ENCODE data around the gene ZNF579. TPM values are rescaled to one million over a fixed set of nuclear protein-coding genes. Genes with fewer than 3 reads are reported as not detected.

ZNF579 gene
- total and polyA plus RNA-seq, 2 of the 13 experiments (the other 11 are each of a cell fraction or from before 2014, with no cell fraction given), result 2.1 to 2.9 TPM

- Histone ChIP-seq H3K36me3 (replicated peaks in 1 of 2; ENCODE audit: control insufficient read depth in 1 of 2, insufficient read depth in 2 of 2, low read length in 2 of 2) (peaks cover 2 to 5% of the 10 kb centered on the region in 2 experiments; a peak in 1 of 5 replicates), H3K79me2 (ENCODE audit: insufficient read depth, low read length) (peaks cover 4% of the 10 kb centered on the region), H2AFZ (ENCODE audit: low read length) (no peak overlapping the region), H3K27me3 (ENCODE audit: control insufficient read depth in 1 of 2, insufficient read depth in 2 of 2, low read length in 2 of 2) (no peaks in the 10 kb centered on the region), H4K20me1 (ENCODE audit: insufficient read depth, low read length) (peaks cover 14% of the 10 kb centered on the region; the same call in 1 of the 2 replicates), H3K4me2 (ENCODE audit: low read depth, low read length) (no peak overlapping the region), H3K9me3 (ENCODE audit: low read length) (no peaks in the 10 kb centered on the region), H3K4me3 (replicated peaks in 1 of 3; ENCODE audit: insufficient read depth in 1 of 3, low read depth in 2 of 3, low read length in 3 of 3) (no peak overlapping the region), H3K27ac (ENCODE audit: extremely low read length, insufficient read depth, low read length) (no peak overlapping the region), H3K9ac (ENCODE audit: insufficient read depth, low read depth, low read length) (no peak overlapping the region), H3K4me1 (ENCODE audit: insufficient read depth, low read length) (peaks cover 31% of the 10 kb centered on the region)
- no peak for FAIRE-seq
- BruUV-seq (replicated peaks), result no TSS peak
- TF ChIP-seq POLR2A (IDR thresholded peaks at IDR 0.05; ENCODE audit: insufficient read depth in 1 of 2, low read depth in 2 of 2, low read length in 2 of 2) (0 out of 4 replicates have a peak, but pooled peaks of 1 of the 2 experiments have one; percentile 25), ZNF430 (CRISPR knock-in tag; IDR thresholded peaks at IDR 0.05) (no peak), AGO2 (optimal IDR thresholded peaks at IDR 0.05; ENCODE audit: low read depth, low read length) (peak; percentile 5), ZNF367 (CRISPR knock-in tag; IDR thresholded peaks at IDR 0.05; ENCODE audit: borderline replicate concordance) (no peak), AGO1 (IDR thresholded peaks at IDR 0.05; ENCODE audit: low read depth, low read length, poor library complexity, severe bottlenecking) (peak; percentile 7)
- TF ChIP-seq, protein P1, sequence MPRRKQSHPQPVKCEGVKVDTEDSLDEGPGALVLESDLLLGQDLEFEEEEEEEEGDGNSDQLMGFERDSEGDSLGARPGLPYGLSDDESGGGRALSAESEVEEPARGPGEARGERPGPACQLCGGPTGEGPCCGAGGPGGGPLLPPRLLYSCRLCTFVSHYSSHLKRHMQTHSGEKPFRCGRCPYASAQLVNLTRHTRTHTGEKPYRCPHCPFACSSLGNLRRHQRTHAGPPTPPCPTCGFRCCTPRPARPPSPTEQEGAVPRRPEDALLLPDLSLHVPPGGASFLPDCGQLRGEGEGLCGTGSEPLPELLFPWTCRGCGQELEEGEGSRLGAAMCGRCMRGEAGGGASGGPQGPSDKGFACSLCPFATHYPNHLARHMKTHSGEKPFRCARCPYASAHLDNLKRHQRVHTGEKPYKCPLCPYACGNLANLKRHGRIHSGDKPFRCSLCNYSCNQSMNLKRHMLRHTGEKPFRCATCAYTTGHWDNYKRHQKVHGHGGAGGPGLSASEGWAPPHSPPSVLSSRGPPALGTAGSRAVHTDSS (CRISPR knock-in tag; conservative IDR thresholded peaks at IDR 0.05), result no peak
- ATAC-seq, result peak; percentile 7; the same call in 1 of the 3 replicates
- ChIA-PET POLR2A (interaction anchor here (1.9 kb wide), 1 partner anchor 15 kb away, joined by 6 read pairs; no protein-coding TSS in a partner anchor), CTCF (ENCODE audit: low intra/inter-chr PET ratio, low total read pairs) (no interaction called here)
- DNase-seq (ENCODE audit: low spot score), result no peak
- intact Hi-C loops (cut with micrococcal nuclease; ENCODE audit: unreplicated experiment), result no loop called here
- in situ Hi-C loops (cut with HindIII; ENCODE audit: extremely low pct_ligation_motif_present, low pct_unique_long_range_greater_than_20kb), result no loop called here
- WGBS (ENCODE audit: low lambda C conversion rate), result 98% methylated on average over 3 of the region's 9 CpGs
Observed at GRCh38 chr19:55621205-55621672, 40.6 kb upstream of the ZNF579 start.
